Measurements from ENCODE around the gene DCAKD.

Gene DCAKD

GRCh38 chr17:45009676-45010467 lies 41.6 kb downstream of the DCAKD start:
- H3K27ac ChIP-seq = no peak overlapping the region
- no peak overlapping the region for H3K4me3 ChIP-seq
- no peak overlapping the region for H3K9ac ChIP-seq (ENCODE audit: insufficient read length)
- no peak for DNase-seq (ENCODE audit: low read depth, low spot score)
- H3K9me3 ChIP-seq (ENCODE audit: low read depth, low read length) = no peaks in the 10 kb centered on the region
- no peak for TF ChIP-seq FOXP2 (optimal IDR thresholded peaks at IDR 0.05; ENCODE audit: control extremely low read depth, extremely low read length, insufficient read depth)
- TF ChIP-seq EZH2 (IDR thresholded peaks at IDR 0.05) = no peak
- TF ChIP-seq POLR2AphosphoS5 (IDR thresholded peaks at IDR 0.05; ENCODE audit: borderline replicate concordance, low read depth, low read length) = no peak
- H3K36me3 ChIP-seq (ENCODE audit: insufficient read depth, low read length) = no peaks in the 10 kb centered on the region

- Histone ChIP-seq H3K27ac (no peak overlapping the region), H3K36me3 (ENCODE audit: insufficient read depth, low read length) (no peaks in the 10 kb centered on the region), H3K9ac (ENCODE audit: insufficient read length) (no peak overlapping the region), H3K9me3 (ENCODE audit: low read depth, low read length) (no peaks in the 10 kb centered on the region), H3K4me3 (no peak overlapping the region)
- DNase-seq (ENCODE audit: low read depth, low spot score) = no peak
- TF ChIP-seq FOXP2 (optimal IDR thresholded peaks at IDR 0.05; ENCODE audit: control extremely low read depth, extremely low read length, insufficient read depth) (no peak), POLR2AphosphoS5 (IDR thresholded peaks at IDR 0.05; ENCODE audit: borderline replicate concordance, low read depth, low read length) (no peak)
Measured at GRCh38 chr17:45008216-45008615, 43.2 kb downstream of the DCAKD start.

- no peak for DNase-seq (ENCODE audit: low read depth, low spot score)
Measured at GRCh38 chr17:45006927-45007461, 44.4 kb downstream of the DCAKD start.

GRCh38 chr17:45005700-45006099 lies 45.7 kb downstream of the DCAKD start:
- Histone ChIP-seq H3K9ac (ENCODE audit: insufficient read length) (no peak overlapping the region), H3K27ac (no peak overlapping the region), H3K36me3 (ENCODE audit: insufficient read depth, low read length) (no peaks in the 10 kb centered on the region), H3K4me3 (no peak overlapping the region), H3K9me3 (ENCODE audit: low read depth, low read length) (no peaks in the 10 kb centered on the region)
- DNase-seq (ENCODE audit: low read depth, low spot score) = no peak
- TF ChIP-seq EZH2 (IDR thresholded peaks at IDR 0.05) (no peak), POLR2AphosphoS5 (IDR thresholded peaks at IDR 0.05; ENCODE audit: borderline replicate concordance, low read depth, low read length) (no peak), FOXP2 (optimal IDR thresholded peaks at IDR 0.05; ENCODE audit: control extremely low read depth, extremely low read length, insufficient read depth) (no peak)

More at GRCh38 chr17:45006927-45007461, 44.4 kb downstream of the DCAKD start:
- Histone ChIP-seq H3K36me3 (ENCODE audit: insufficient read depth, low read length) (no peaks in the 10 kb centered on the region), H3K9me3 (ENCODE audit: low read depth, low read length) (no peaks in the 10 kb centered on the region), H3K27ac (no peak overlapping the region), H3K4me3 (no peak overlapping the region), H3K9ac (ENCODE audit: insufficient read length) (no peak overlapping the region)
- TF ChIP-seq EZH2 (IDR thresholded peaks at IDR 0.05) (no peak), POLR2AphosphoS5 (IDR thresholded peaks at IDR 0.05; ENCODE audit: borderline replicate concordance, low read depth, low read length) (no peak), FOXP2 (optimal IDR thresholded peaks at IDR 0.05; ENCODE audit: control extremely low read depth, extremely low read length, insufficient read depth) (no peak)

- no peaks in the 10 kb centered on the region for H3K36me3 ChIP-seq (ENCODE audit: insufficient read depth, low read length)
- TF ChIP-seq FOXP2 (optimal IDR thresholded peaks at IDR 0.05; ENCODE audit: control extremely low read depth, extremely low read length, insufficient read depth) (no peak), EZH2 (IDR thresholded peaks at IDR 0.05) (no peak), POLR2AphosphoS5 (IDR thresholded peaks at IDR 0.05; ENCODE audit: borderline replicate concordance, low read depth, low read length) (no peak)
- H3K9me3 ChIP-seq (ENCODE audit: low read depth, low read length) = no peaks in the 10 kb centered on the region
- no peak overlapping the region for H3K4me3 ChIP-seq
- DNase-seq (ENCODE audit: low read depth, low spot score) = no peak
- no peak overlapping the region for H3K9ac ChIP-seq (ENCODE audit: insufficient read length)
- no peak overlapping the region for H3K27ac ChIP-seq
Measured at GRCh38 chr17:45004388-45004787, 47.0 kb downstream of the DCAKD start.

GRCh38 chr17:45003877-45004276 lies 47.6 kb downstream of the DCAKD start:
- TF ChIP-seq POLR2AphosphoS5 (IDR thresholded peaks at IDR 0.05; ENCODE audit: borderline replicate concordance, low read depth, low read length) (no peak), FOXP2 (optimal IDR thresholded peaks at IDR 0.05; ENCODE audit: control extremely low read depth, extremely low read length, insufficient read depth) (no peak), EZH2 (IDR thresholded peaks at IDR 0.05) (no peak)
- Histone ChIP-seq H3K36me3 (ENCODE audit: insufficient read depth, low read length) (no peaks in the 10 kb centered on the region), H3K4me3 (no peak overlapping the region), H3K27ac (no peak overlapping the region), H3K9me3 (ENCODE audit: low read depth, low read length) (no peaks in the 10 kb centered on the region), H3K9ac (ENCODE audit: insufficient read length) (no peak overlapping the region)
- DNase-seq (ENCODE audit: low read depth, low spot score) = no peak

GRCh38 chr17:45001310-45001709 lies 50.1 kb downstream of the DCAKD start:
- DNase-seq (ENCODE audit: low read depth, low spot score) = no peak
- H3K9ac ChIP-seq (ENCODE audit: insufficient read length) = no peak overlapping the region
- no peak for TF ChIP-seq FOXP2 (optimal IDR thresholded peaks at IDR 0.05; ENCODE audit: control extremely low read depth, extremely low read length, insufficient read depth)
- no peak for TF ChIP-seq POLR2AphosphoS5 (IDR thresholded peaks at IDR 0.05; ENCODE audit: borderline replicate concordance, low read depth, low read length)
- no peak for TF ChIP-seq EZH2 (IDR thresholded peaks at IDR 0.05)
- H3K27ac ChIP-seq = no peak overlapping the region
- H3K36me3 ChIP-seq (ENCODE audit: insufficient read depth, low read length) = no peaks in the 10 kb centered on the region
- H3K9me3 ChIP-seq (ENCODE audit: low read depth, low read length) = no peaks in the 10 kb centered on the region
- no peak overlapping the region for H3K4me3 ChIP-seq

- TF ChIP-seq EZH2 (IDR thresholded peaks at IDR 0.05) = no peak
- no peak for TF ChIP-seq FOXP2 (optimal IDR thresholded peaks at IDR 0.05; ENCODE audit: control extremely low read depth, extremely low read length, insufficient read depth)
- no peak for TF ChIP-seq POLR2AphosphoS5 (IDR thresholded peaks at IDR 0.05; ENCODE audit: borderline replicate concordance, low read depth, low read length)
- no peaks in the 10 kb centered on the region for H3K9me3 ChIP-seq (ENCODE audit: low read depth, low read length)
- no peak for DNase-seq (ENCODE audit: low read depth, low spot score)
- no peaks in the 10 kb centered on the region for H3K36me3 ChIP-seq (ENCODE audit: insufficient read depth, low read length)
- H3K9ac ChIP-seq (ENCODE audit: insufficient read length) = no peak overlapping the region
- no peak overlapping the region for H3K27ac ChIP-seq
- H3K4me3 ChIP-seq = no peak overlapping the region
Measured at GRCh38 chr17:44999433-44999832, 52.0 kb downstream of the DCAKD start.
